ENCODE data around the gene AKAP13.

Gene AKAP13

GRCh38 chr15:85598718-85599398, 218.5 kb downstream of the AKAP13 start:
- DNase-seq (ENCODE audit: low read depth), result no peak

DNA sequence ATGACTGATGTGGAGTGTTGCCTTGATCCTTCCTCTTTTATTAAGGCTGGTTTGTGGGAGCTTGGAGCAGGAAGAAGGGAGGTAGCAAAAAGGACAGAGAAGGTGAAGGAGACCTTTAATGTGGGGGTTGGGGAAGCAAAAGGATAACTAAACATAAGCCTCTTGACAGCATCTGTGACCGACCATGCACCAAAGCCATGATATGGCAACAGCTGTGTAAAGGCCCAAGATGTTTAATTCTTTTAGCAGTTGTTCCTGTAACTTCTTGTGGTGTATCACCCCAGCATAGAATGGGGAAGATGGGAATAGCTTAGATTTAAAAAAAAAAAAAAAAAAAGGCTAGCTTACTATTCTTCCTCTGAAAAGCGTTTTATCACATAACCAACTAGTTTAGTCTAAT, 219.6 kb downstream of the AKAP13 start:
- no peak for DNase-seq (ENCODE audit: low read depth)

GRCh38 chr15:85603160-85603559, 222.8 kb downstream of the AKAP13 start:
- DNase-seq (ENCODE audit: low read depth), result no peak

GRCh38 chr15:85603703-85604102, 223.3 kb downstream of the AKAP13 start:
- no peak for DNase-seq (ENCODE audit: low read depth)

DNA sequence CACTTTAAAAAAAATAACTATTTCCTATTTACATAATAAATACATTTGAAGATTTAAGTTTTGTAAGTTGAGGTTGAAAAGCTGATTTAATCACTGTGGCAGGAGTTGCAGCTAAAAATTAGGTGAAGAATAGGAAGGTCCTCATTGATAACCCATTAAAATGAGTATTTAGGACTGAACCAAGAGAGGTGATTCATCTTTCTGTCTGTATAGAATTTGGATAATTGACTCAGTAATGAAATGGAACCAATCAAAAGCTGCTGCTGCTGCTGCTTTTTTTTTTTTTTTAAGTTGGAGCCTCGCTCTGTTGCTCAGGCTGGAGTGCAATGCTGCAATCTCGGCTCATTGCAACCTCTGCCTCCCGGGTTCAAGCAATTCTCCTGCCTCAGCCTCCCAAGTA, 223.8 kb downstream of the AKAP13 start:
- no peak for DNase-seq (ENCODE audit: low read depth)

DNA sequence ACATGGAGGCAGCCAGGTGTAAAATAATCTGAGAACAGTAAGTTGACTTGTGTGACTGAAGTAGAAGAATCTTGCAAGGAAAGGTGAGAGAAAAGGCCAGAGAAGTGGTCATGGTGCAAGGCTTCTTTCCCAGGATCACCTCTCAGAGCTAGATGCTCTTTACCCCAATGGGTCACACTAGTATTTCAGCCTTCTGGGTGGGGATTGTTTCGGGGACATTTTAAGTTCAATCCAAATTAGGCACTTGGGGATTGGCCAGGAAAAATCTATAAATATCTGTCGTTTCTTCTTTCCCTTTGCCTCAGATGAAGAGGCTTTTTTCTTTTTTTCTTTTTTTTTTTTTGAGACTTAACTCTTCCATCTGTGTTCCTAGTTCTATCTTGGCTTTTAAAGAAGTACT, 226.3 kb downstream of the AKAP13 start:
- no peak for DNase-seq (ENCODE audit: low read depth)

GRCh38 chr15:85607141-85607806, 226.9 kb downstream of the AKAP13 start:
- peak; percentile 72 for DNase-seq (ENCODE audit: low read depth)

DNA sequence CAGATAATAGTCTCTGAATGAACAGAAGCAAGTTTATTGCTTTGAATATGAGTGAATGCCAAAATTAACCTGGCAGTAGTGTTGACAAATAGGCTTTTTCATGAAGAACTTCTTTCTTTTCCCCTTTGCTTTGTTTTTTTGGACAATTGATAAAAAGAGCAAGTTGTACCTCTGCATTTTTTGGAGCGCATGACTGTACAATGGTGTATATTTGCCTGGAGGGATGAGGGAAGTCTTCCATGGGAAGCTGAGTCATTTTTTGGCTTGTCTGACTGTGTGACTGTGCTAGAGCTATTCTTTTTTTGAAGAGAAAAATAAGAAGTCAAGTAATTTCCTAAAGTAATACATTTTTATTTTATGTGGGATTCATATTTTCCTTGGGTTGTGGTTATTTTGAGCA, 227.4 kb downstream of the AKAP13 start:
- peak; percentile 92 for DNase-seq (ENCODE audit: low read depth)

DNA sequence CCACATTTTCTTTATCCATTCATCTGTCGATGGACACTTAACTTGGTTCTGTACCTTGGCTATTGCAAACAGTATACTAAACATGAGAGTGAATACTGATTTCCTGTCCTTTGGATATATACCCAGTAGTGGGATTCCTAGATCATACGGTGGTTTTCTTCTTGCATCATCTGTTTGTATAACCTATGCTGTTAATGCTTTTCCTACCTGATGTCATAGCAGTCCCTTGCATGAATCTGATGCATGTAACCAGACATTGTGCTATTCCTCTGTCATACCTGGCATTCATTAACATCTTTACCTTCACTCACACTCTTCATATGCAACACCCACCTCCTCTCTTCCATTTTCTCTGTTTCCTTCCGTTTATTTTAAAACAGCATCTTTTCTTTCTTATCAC, 229.1 kb downstream of the AKAP13 start:
- peak; percentile 24 for DNase-seq (ENCODE audit: low read depth)

DNA sequence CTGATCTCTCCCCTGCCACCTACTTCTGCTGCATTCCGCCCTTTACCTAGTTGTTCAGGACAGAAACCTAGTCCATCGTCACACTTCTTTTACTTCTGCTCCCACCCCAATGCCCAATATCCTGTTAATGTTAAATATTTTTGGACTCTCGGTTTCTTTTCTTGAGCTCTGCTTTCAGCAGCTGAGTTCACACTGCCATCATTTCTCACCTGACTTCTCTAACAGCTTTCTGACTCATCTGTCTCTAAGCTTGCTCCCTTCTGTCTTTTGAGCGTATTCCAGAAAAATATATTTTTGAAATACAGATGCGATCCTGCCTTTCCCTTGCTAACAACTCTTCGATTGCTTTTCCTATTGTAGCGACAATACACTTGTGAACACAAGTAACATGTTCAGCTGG, 231.0 kb downstream of the AKAP13 start:
- no peak for DNase-seq (ENCODE audit: low read depth)

DNA sequence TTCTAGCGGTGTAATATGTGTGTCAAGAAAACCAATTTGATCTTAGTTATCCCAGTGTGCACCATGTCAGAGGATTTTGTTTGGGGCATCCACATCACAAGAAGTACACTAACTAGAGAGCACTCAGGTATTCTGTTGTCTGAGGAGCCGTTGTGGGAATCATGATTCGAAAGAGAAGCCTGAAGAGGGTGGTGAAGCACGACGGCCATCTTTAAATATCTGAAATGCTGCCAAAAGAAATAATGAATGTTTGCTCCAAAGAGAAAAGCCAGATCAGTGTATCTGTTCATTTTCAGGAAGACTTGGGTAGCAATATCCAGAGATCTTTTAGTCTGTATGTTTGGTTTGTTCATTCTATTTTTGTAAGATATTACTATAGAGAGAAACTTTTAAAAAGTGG, 233.7 kb downstream of the AKAP13 start:
- DNase-seq (ENCODE audit: low read depth), result no peak

DNA sequence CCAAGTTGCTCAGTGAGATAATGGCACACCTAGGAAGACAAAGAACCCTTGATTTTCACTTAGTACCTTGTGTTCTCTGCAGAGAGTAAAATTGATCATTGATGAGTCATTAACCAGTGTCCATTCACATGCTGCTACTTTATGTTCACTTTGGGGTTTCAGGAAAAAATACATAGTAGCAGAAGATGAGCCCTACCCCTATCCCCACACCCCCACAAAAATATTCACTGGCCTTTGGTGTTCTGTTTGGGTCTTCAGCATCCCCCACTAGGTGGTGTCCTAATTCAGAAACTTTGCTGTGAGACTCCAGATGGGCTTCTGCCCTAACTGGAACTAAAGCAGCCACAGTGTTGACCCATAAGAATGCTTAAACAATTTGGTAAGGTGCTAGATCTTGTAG, 235.5 kb downstream of the AKAP13 start:
- peak; percentile 54 for DNase-seq (ENCODE audit: low read depth)

DNA sequence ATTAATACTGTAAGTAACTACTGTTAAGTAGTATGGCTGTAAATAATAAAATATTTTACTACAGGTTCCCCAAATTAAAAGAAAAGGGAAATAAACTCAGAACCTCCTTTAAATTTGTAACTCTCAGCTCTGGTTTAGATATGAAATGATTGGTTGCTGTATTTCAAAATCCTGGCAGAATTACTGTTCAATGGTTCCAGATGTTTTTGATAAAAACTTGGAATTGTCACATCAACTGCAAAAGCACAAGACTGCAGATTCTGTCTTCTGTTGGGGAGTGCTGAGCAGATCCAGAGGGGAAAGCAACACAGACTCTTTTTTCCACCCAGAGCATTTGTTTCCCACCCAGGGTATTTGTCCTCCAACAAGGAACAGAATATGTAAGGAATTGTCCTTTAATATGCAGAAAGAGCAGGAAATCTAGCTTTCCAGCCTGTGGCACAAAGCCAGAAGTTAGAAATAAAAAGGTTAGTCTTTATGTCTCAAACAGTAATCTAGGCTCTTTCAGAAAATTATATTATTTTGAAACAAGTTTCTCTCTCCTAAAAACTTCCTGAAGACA, 236.2 kb downstream of the AKAP13 start:
- DNase-seq (ENCODE audit: low read depth), result no peak

GRCh38 chr15:85618228-85618505, 237.8 kb downstream of the AKAP13 start:
- no peak for DNase-seq (ENCODE audit: low read depth)

DNA sequence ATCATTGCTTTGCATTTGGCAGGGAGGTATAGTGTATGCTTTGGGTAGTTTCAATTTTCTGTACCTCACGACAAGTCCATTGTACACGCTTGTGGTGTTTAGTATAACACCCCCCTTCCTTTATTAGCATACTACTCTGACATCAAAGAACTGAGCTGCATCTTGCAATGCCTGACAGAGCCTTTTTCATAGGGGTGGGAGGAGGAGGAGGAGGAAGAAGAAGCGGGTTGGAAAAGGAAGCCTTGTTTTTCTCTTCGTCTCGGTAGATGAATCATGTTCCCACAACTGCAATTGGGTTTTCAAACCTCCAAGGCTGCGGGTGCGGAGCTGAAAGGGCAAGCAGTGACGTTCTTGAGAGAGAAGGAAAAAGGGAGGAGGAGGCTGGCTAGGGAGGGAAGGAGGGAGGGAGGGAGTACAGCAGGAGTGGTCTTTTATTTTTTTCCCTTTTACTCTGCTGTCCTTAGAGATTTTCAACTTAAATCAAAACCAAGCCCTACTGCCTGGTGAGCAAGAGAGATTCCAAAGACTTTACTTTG, 238.6 kb downstream of the AKAP13 start:
- DNase-seq (ENCODE audit: low read depth), result peak; percentile 94

GRCh38 chr15:85619992-85620689, 239.7 kb downstream of the AKAP13 start:
- no peak for DNase-seq (ENCODE audit: low read depth)

DNA sequence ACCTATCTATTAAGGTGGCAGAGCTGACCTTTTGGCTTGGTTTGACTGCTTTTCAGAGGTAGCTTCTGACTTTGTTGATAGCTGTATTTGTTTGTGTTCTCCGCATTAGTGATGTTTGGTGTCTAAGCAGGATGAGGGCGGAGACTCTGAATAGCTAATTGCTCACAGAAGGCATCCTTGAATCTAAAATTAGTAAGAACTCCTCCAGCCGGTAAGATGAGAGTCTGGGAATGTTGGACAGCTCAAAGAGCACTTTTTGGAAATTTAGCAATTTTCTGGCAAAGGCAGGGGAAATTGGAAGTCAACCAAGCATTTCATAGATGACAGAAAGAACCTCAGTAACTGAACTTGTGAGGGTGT, 240.3 kb downstream of the AKAP13 start:
- DNase-seq (ENCODE audit: low read depth), result peak; percentile 52

GRCh38 chr15:85621094-85621493, 240.7 kb downstream of the AKAP13 start:
- peak; percentile 19 for DNase-seq (ENCODE audit: low read depth)

- DNase-seq (ENCODE audit: low read depth), result peak; percentile 78
Observed at GRCh38 chr15:85622221-85622831, 241.9 kb downstream of the AKAP13 start.

GRCh38 chr15:85623315-85624049, 243.1 kb downstream of the AKAP13 start:
- DNase-seq (ENCODE audit: low read depth), result peak; percentile 64

DNA sequence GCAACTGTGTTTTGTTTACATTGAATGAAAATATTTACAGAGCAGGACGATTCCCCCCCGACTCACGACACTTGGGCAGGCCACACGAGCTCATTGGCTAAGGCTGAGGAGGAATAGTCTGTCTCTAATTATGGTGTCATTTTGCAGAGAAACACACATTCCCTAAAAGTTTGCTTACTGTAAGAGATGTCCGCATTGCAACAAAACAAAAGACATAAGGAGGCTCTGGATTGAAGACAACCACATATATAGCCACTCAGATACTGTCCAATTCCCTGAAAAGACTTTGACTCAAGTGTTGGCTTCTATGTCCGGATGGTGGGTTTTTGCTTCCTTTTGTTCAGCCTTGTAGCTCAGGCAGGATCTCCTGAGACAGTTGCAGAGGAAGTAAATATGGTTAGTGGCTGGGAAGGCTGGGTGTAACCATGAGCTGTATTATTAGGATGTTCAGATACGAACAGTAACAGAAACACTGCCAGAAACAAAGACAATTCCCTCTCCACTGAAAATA, 243.9 kb downstream of the AKAP13 start:
- no peak for DNase-seq (ENCODE audit: low read depth)

All from ELR (cell line).